GM19452 (cell line): ENCODE data around the gene IVD.

Experiments used
- ATAC-seq: cut with Tn5 transposase; IDR thresholded peaks from one replicate; pipeline ENCODE4 v1.9.1; 2021; ENCODE audit not compliant: unreplicated experiment

Gene IVD

DNA sequence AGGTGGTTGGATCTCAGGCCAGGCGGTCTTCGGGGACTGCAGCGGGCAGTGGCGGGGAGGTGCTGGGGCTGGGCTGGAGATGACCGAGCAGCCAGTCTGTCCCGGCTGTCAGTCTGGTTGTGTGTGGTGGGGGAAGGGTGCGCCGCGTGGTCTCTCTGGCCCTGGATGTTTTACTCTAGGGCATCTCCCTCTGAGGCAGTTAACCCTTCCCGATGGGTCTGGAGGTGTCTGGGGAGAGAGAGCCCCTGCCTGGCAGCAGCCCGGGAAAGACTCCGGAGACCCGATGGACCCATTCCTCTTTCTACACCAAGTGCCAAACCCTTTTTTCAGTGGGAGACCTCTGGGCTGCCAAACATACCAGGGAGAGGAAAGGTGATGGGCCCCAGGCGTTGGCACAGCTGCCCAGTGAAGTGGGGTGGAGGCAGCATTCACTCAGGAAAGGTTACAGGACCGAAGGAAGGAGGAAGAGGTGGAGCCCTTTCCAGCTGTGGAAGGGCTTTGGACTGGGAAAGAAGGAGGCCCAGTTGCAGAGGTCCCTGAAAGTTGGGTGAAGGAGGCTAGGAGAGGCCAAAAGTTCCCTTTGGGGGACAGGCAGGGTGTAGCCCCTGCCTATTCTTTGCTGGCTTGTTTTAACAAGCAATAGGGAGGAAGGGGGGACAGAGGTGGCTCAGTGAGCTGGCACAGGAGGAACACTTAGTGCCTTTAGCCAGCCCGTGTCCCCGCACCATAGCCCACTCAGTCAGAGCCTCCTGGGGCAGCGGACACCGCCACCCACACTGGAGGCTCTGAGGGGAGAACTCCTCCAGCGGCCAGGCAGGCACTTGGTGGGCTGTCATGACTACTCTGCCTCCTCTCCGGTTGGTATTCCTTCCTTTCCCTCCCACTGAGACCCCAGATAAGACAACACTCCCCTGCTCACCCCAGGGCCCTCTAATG lies 32.4 kb downstream of the IVD start:
- ATAC-seq: no peak

- no peak for ATAC-seq
These were observed 33.1 kb downstream of the IVD start for GRCh38 chr15:40438712-40439111.

GRCh38 chr15:40439461-40439959 lies 33.9 kb downstream of the IVD start:
- no peak for ATAC-seq

- ATAC-seq: no peak
These were observed 34.6 kb downstream of the IVD start for GRCh38 chr15:40439960-40440742.

DNA sequence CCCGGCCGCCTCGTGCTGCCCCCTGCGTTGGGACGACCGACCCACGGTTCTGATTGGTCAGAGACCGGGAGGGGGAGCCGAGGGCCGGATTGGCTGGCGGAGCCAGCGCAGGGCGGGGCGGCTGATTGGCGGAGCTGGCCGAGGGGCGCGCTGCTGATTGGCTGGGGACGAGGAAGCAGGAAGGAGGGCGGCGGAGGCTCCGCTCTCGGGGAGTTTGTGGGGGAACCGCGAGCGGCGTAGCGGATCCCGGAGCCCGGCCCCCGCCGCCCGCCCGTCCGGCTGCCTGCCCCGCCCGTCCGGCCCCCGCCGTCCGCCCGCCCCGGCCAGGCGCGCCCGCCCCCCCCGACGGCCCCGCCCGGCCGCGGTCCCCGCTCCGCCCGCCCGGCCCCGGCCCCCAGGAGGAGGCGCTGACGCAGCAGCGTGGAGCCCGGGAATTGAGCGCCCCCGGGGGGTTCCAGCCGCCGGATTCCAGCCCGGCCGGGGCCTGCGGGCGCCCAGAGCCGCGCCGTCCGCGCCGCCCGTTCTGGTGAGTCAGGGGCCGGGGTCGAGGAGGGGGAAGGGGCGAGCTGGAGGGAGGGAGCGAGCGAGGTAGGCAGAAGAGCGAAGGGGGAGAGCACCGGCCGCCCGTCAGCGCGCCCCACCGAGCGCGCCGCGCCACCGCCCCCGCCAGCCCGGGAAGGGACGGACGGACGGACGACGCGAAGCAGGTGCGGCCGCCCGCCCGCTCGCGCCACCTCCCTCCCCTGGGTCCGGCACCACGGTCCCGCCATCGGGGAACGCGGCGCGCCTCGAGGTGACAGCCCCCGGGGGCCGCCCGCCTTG lies 35.4 kb downstream of the IVD start, which contains the start of gene BAHD1:
BAHD1 (plus strand) TSS at position 211 of the 822 bp plus-strand sequence. CDS start 17,512 bp downstream, outside the sequence.
- ATAC-seq: peak; percentile 90

GRCh38 chr15:40441565-40442531 lies 36.3 kb downstream of the IVD start:
- no peak for ATAC-seq

DNA sequence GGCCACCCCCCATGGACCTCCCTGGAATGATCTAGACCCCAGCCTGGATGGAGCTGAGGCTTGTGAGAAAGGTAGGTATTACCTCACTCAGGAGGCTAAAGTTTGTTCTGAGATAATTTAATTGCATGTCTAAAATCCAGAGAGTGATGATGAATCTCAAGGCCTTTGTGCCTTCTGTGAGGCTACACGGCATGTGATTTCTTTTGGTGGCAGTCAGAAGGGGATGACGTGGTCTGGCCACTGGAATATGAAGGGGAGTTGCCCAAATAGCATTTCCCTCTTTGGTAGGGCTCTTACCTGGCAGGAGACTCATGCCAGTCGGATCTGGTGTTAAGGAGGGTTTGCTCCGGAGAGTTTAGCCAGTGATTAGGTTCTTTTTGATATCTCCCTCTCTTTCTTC lies 37.7 kb downstream of the IVD start:
- ATAC-seq: no peak

DNA sequence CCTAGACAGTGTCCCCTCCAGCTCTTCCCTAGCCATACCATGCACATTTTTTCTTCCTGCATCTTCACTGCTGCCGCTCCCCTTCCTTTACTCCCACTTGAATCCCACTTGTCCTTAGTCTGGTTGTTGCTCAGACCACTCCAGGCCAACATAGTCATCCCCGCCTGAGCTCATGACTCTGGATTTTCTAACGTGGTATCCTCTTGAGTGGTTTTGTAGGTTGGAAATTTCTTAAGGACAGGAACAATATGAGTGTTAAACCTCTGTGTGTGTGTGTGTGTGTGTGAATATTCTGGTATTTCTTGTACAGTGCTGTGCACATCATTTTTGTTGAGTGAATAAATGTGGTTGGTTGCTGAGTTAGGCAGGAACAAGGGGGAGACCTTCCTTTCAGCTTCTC lies 38.3 kb downstream of the IVD start:
- ATAC-seq: no peak

DNA sequence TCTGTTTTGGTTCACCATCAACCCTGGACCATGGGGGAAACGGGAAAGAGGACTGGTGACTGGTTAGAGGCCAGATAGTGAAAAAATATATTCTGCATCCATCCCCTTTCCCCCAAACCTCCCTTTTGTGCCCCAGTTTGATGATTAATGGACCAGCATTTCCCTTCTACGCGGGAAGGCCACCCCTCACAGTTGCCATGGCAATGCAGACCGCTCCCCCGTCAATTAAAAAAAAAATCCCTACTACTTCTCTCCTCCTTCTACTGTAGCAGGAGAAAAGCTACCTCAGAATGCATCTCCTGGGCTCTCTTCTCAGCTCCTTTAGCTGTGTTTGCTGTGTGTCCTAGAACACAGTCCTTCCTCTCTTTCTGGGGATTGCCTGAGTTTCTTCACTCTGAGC lies 39.1 kb downstream of the IVD start:
- ATAC-seq: no peak

- ATAC-seq: no peak
These were observed 39.9 kb downstream of the IVD start for GRCh38 chr15:40445421-40445922.

DNA sequence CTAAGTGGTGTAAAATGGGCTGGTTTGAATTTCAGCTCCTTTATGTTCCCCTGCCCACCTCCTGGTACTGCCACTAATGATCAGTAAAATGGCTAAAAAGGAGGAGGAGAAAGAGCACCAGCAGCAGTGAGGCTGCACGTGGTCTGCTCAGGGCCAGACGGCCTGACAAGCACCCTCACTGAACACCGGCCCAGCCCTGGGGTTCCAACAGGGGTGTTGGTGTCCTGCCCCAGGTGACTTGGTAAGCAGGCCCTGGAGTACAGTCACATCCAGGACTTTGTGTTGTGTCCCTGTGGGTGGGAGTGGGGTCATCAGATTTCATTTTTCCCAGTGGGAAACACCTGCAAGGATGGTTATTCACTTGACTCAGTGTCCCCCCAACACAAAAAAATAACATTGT lies 40.5 kb downstream of the IVD start:
- no peak for ATAC-seq

GRCh38 chr15:40448354-40448753 lies 42.8 kb downstream of the IVD start:
- ATAC-seq: no peak

- no peak for ATAC-seq
These were observed 43.7 kb downstream of the IVD start for GRCh38 chr15:40449275-40449674.

GRCh38 chr15:40450047-40450446 lies 44.5 kb downstream of the IVD start:
- ATAC-seq: no peak

- no peak for ATAC-seq
These were observed 46.0 kb downstream of the IVD start for GRCh38 chr15:40451527-40452158.

DNA sequence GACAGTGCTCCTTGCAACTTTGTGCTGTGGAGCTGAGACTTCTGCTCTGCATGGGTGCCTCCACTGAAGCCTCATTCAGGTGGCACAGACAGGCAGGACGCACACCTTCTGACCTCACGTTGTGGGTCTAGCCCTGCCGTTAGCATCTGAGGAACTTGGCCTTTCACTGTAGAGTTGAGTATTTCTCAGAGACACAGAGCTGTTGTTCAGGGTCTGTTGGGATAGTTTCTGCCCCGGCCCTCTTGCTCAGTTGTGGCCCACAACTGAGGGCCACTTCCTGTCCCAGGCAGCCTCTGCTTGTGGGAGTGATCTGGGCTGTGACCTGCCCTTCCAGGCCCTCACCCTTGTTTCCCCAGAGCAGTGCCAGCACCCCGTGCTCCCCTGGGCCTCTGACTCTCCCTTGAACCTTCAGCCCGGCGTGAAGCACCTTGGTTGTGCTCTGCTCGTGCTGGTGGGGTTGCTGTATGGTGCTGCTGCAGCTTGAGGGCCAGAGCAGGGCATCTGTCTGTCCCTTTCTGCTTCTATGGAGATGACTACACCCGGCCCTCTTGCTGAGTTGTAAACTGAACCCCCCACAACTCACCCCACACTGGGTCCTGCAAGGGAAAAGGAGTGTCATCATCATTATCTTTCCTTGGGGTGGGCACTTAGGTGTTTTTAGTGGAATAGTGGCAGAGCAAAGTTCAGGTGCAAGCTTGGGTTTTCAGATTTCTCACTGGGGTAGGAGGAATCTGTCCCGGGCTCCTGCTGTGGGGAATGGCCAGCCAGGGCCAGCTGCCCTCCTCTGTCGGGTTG lies 46.9 kb downstream of the IVD start:
- ATAC-seq: peak; percentile 62

GRCh38 chr15:40453941-40454340 lies 48.3 kb downstream of the IVD start:
- ATAC-seq: peak; percentile 50

DNA sequence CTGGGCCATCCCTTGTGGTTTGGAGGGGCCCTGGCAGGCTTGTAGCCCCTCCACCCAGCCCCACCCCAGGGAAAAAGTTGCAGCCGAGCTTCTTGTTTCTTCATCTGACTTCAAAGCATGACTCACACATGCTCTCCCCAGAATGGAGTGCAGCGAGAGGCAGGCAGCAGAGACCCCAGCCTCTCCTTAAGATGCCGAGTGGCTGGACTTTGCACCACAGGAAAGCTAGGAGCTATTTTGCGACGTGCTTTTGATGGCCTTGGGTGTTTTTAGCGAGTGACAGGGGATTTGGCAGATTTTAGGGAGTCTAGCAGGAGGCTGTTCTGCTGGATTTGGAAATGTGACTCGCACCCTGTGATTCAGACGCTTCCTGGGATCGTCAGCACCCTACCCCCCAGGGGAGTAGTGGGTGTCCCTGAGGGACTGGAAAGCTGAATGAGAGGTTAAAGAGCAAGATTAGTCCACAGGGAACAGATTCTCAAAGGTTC lies 49.4 kb downstream of the IVD start:
- ATAC-seq: no peak
